HCT116 (cell line): ENCODE measurements around the gene DOCK3. TPM values are rescaled to one million over a fixed set of nuclear protein-coding genes. Genes with fewer than 3 reads are reported as not detected.

Experiments used
- ATAC-seq: fragments of 200-7000 bp; cut with Tn5 transposase; 2 replicates; pipeline ENCODE4 v1.9.1; 2020; ENCODE audit warnings: mild to moderate bottlenecking, moderate library complexity
- BruUV-seq: library from RNA; stranded (reverse); fragments of 400-500 nt; replicated peaks from 2 replicates; lab custom pipeline; 2021; lab: Mats Ljungman, UMichigan
- CTCF ChIA-PET: fragments of 300-600 bp; sonication (Branson Sonifier 250); formaldehyde crosslinking; loops from one replicate; lab custom pipeline; 2021; ENCODE audit warnings: antibody characterized with exemption; lab: Charles Lee
- POLR2A ChIA-PET: fragments of 300-600, 350-600 bp; sonication (Branson Sonifier 250); formaldehyde crosslinking; loops from one replicate; lab custom pipeline; 2021; ENCODE audit warnings: antibody characterized with exemption; lab: Charles Lee
- RAD21 ChIA-PET, 2 experiments: fragments of 300-600 bp; sonication (Branson Sonifier 250); formaldehyde crosslinking; loops; one replicate each; lab custom pipeline; 2023; ENCODE audit warnings: low total read pairs in 2 of 2; ENCODE audit not compliant: uncharacterized antibody in 2 of 2, unreplicated experiment in 2 of 2, low non-redundant PET in 1 of 2; lab: Charles Lee
- DNase-seq: peaks from one replicate; pipeline ENCODE4 v3.0.0-alpha.2; 2010; ENCODE audit warnings: low read depth, low spot score
- H2AFZ ChIP-seq: fragments of 200-600 bp; shearing (Covaris generic), sonication (generic); 2 replicates; pipeline ENCODE4 v1.6.1; 2017; ENCODE audit warnings: low read depth, mixed run types, mixed read lengths, antibody characterized with exemption, low read length; ENCODE audit not compliant: poor library complexity, severe bottlenecking
- H3K27ac ChIP-seq: 2 replicates; pipeline ENCODE4 v1.5.1; 2012; ENCODE audit warnings: low read depth, low read length
- H3K27me3 ChIP-seq: fragments of 200-600 bp; sonication (generic); 2 replicates; pipeline ENCODE4 v1.6.1; 2016; ENCODE audit warnings: mixed run types, low read length, mixed read lengths; ENCODE audit not compliant: insufficient read depth
- H3K36me3 ChIP-seq, 2 experiments: fragments of 200-500 bp in 1 of 2; fragments of 200-600 bp in 1 of 2; sonication (Bioruptor generic) in 1 of 2; sonication (generic) in 1 of 2; 2 replicates each; pipeline versions ENCODE4 v1.5.1 to v1.6.1; 2014 to 2016; ENCODE audit warnings: low read length in 2 of 2, inconsistent platforms in 1 of 2, mixed read lengths in 1 of 2, mixed run types in 1 of 2; ENCODE audit not compliant: insufficient read depth in 2 of 2, control insufficient read depth in 1 of 2
- H3K4me1 ChIP-seq, 2 experiments: fragments of 200-600 bp in 1 of 2; sonication (generic) in 1 of 2; 2 replicates each; pipeline versions ENCODE4 v1.5.1 to v1.6.1; 2012 to 2017; ENCODE audit warnings: low read length in 2 of 2, inconsistent platforms in 1 of 2, mild to moderate bottlenecking in 1 of 2, mixed read lengths in 1 of 2, mixed run types in 1 of 2, moderate library complexity in 1 of 2; ENCODE audit not compliant: insufficient read depth in 2 of 2, control insufficient read depth in 1 of 2
- H3K4me2 ChIP-seq: fragments of 200-600 bp; sonication (generic); 2 replicates; pipeline ENCODE4 v1.6.1; 2017; ENCODE audit warnings: mixed run types, low read length, mixed read lengths
- H3K4me3 ChIP-seq, 2 experiments: fragments of 200-600 bp in 1 of 2; sonication (generic) in 1 of 2; replicated peaks in 1 of 2; 2 replicates each; pipeline ENCODE4 v1.5.1; 2011 to 2016; ENCODE audit warnings: low read length in 2 of 2, control low read depth in 1 of 2, low read depth in 1 of 2, mild to moderate bottlenecking in 1 of 2, mixed read lengths in 1 of 2, mixed run types in 1 of 2
- H3K79me2 ChIP-seq: fragments of 200-600 bp; sonication (generic); 2 replicates; pipeline ENCODE4 v1.6.1; 2017; ENCODE audit warnings: mild to moderate bottlenecking, mixed run types, low read length, moderate library complexity, mixed read lengths; ENCODE audit not compliant: insufficient read depth
- H3K9ac ChIP-seq: fragments of 200-600 bp; sonication (generic); 2 replicates; pipeline ENCODE4 v1.6.1; 2016; ENCODE audit warnings: low read length, mixed read lengths
- H3K9me2 ChIP-seq: fragments of 200-600 bp; sonication (generic), shearing (Covaris generic); 2 replicates; pipeline ENCODE4 v1.6.1; 2017; ENCODE audit warnings: mixed run types, mild to moderate bottlenecking, moderate library complexity; ENCODE audit not compliant: insufficient read depth
- H3K9me3 ChIP-seq, 2 experiments: fragments of 200-500 bp in 1 of 2; fragments of 200-600 bp in 1 of 2; sonication (Bioruptor generic) in 1 of 2; sonication (generic) in 1 of 2; 2 replicates each; pipeline ENCODE4 v1.6.1; 2014 to 2017; ENCODE audit warnings: low read length in 2 of 2, mixed read lengths in 2 of 2, inconsistent platforms in 1 of 2, low read depth in 1 of 2, mild to moderate bottlenecking in 1 of 2, mixed run types in 1 of 2, moderate library complexity in 1 of 2; ENCODE audit not compliant: control insufficient read depth in 1 of 2, insufficient read depth in 1 of 2
- H4K20me1 ChIP-seq: fragments of 200-600 bp; sonication (generic), shearing (Covaris generic); 2 replicates; pipeline ENCODE4 v1.6.1; 2017; ENCODE audit warnings: mixed run types, mild to moderate bottlenecking, moderate library complexity; ENCODE audit not compliant: insufficient read depth
- ATF3 ChIP-seq: IDR thresholded peaks from 2 replicates; pipeline ENCODE4 v1.6.1; 2012
- CBX3 ChIP-seq: IDR thresholded peaks from 2 replicates; pipeline ENCODE4 v1.6.1; 2012; ENCODE audit warnings: low read depth
- CEBPB ChIP-seq: IDR thresholded peaks from 2 replicates; pipeline ENCODE4 v1.6.1; 2012; ENCODE audit warnings: low read depth
- EGR1 ChIP-seq: IDR thresholded peaks from 2 replicates; pipeline ENCODE4 v1.6.1; 2012; ENCODE audit warnings: low read depth
- EZH2 ChIP-seq: fragments of 200-600 bp; sonication (generic); IDR thresholded peaks from 2 replicates; pipeline ENCODE4 v1.6.1; 2017; ENCODE audit warnings: antibody characterized with exemption, mixed run types
- FOSL1 ChIP-seq: IDR thresholded peaks from 2 replicates; pipeline ENCODE4 v1.6.1; 2012; ENCODE audit warnings: low read depth
- POLR2A ChIP-seq: IDR thresholded peaks from 2 replicates; pipeline ENCODE4 v1.7.0; 2011; ENCODE audit warnings: borderline replicate concordance; ENCODE audit not compliant: insufficient read depth, insufficient read length; ENCODE audit errors: extremely low read depth
- SIN3A ChIP-seq: IDR thresholded peaks from 2 replicates; pipeline ENCODE4 v1.6.1; 2012; ENCODE audit warnings: low read depth
- intact Hi-C: fragments of 100-400 bp; cut with micrococcal nuclease; formaldehyde crosslinking; loops from 2 replicates; pipeline ENCODE4 v1.10.0; 2022
- total RNA-seq: library from RNA; stranded (reverse); gene quantifications from one replicate; pipeline ENCODE4 v1.2.1, GENCODE V29; 2021; ENCODE audit not compliant: unreplicated experiment
- TF ChIP-seq, protein P1 (sequence below), 3 experiments: fragments of 200-600 bp in 1 of 3; sonication (generic) in 1 of 3; IDR thresholded peaks in 2 of 3; conservative IDR thresholded peaks in 1 of 3; 2 replicates each; pipeline ENCODE4 v1.5.1; 2012 to 2017; ENCODE audit warnings: low read depth in 2 of 3, low read length in 2 of 3, antibody characterized with exemption in 1 of 3, borderline replicate concordance in 1 of 3, control low read depth in 1 of 3, mild to moderate bottlenecking in 1 of 3, mixed read lengths in 1 of 3, mixed run types in 1 of 3, moderate library complexity in 1 of 3; ENCODE audit not compliant: insufficient read depth in 1 of 3

Gene DOCK3
- total RNA-seq, 1 experiment from 2014 or later, result 4.2 TPM

GRCh38 chr3:51382076-51382745 is 707.5 kb downstream of the DOCK3 start:
- H4K20me1 ChIP-seq, result no peaks in the 10 kb centered on the region
- H3K4me1 ChIP-seq, result peaks cover 6 to 22% of the 10 kb centered on the region in 2 experiments; a peak in 3 of 4 replicates
- H3K27me3 ChIP-seq, result no peaks in the 10 kb centered on the region
- DNase-seq (no peak), ATAC-seq (no peak)
- BruUV-seq, result no TSS peak
- no peak overlapping the region for H2AFZ ChIP-seq
- H3K9ac ChIP-seq, result no peak overlapping the region
- H3K27ac ChIP-seq, result no peak overlapping the region
- H3K9me2 ChIP-seq, result no peaks in the 10 kb centered on the region
- intact Hi-C loops, result loop anchor here (10.0 kb wide), 1 partner anchor 1027 kb away; the partner anchor contains the start of genes CYB561D2, NPRL2 and TMEM115
- ChIA-PET CTCF (interaction anchor here (0.5 to 0.9 kb wide), 2 partner anchors 10 to 117 kb away, joined by 3 to 4 read pairs; no protein-coding TSS in a partner anchor), RAD21 (no interaction called here), POLR2A (no interaction called here)
- no peak for TF ChIP-seq CBX3
- no peak for TF ChIP-seq SIN3A
- TF ChIP-seq EZH2, result no peak
- TF ChIP-seq FOSL1, result no peak
- TF ChIP-seq EGR1, result no peak
- TF ChIP-seq POLR2A, result peak; percentile 23
- TF ChIP-seq ATF3, result no peak
- TF ChIP-seq, protein P1, sequence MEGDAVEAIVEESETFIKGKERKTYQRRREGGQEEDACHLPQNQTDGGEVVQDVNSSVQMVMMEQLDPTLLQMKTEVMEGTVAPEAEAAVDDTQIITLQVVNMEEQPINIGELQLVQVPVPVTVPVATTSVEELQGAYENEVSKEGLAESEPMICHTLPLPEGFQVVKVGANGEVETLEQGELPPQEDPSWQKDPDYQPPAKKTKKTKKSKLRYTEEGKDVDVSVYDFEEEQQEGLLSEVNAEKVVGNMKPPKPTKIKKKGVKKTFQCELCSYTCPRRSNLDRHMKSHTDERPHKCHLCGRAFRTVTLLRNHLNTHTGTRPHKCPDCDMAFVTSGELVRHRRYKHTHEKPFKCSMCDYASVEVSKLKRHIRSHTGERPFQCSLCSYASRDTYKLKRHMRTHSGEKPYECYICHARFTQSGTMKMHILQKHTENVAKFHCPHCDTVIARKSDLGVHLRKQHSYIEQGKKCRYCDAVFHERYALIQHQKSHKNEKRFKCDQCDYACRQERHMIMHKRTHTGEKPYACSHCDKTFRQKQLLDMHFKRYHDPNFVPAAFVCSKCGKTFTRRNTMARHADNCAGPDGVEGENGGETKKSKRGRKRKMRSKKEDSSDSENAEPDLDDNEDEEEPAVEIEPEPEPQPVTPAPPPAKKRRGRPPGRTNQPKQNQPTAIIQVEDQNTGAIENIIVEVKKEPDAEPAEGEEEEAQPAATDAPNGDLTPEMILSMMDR (IDR thresholded peaks at IDR 0.05 in 2 of 3, conservative IDR thresholded peaks at IDR 0.05 in 1 of 3; ENCODE audit: borderline replicate concordance in 1 of 3, insufficient read depth in 1 of 3, low read depth in 2 of 3, low read length in 2 of 3), result 0 out of 6 replicates have a peak, but pooled peaks of 1 of the 3 experiments have one; percentile 7
- TF ChIP-seq CEBPB, result no peak
- H3K4me2 ChIP-seq, result no peak overlapping the region
- peaks cover 0 to 9% of the 10 kb centered on the region in 2 experiments; a peak in 1 of 4 replicates for H3K36me3 ChIP-seq
- no peaks in the 10 kb centered on the region for H3K9me3 ChIP-seq
- H3K4me3 ChIP-seq, result no peak overlapping the region
- H3K79me2 ChIP-seq, result peaks cover 33% of the 10 kb centered on the region
